ENCODE measurements around the gene IGSF3. TPM values are rescaled to one million over a fixed set of nuclear protein-coding genes. Genes with fewer than 3 reads are reported as not detected.

Gene IGSF3
- total and polyA plus RNA-seq, 2 of the 8 experiments (the other 6 are each of a cell fraction or from before 2014, with no cell fraction given), result 30.0 to 32.2 TPM

DNA sequence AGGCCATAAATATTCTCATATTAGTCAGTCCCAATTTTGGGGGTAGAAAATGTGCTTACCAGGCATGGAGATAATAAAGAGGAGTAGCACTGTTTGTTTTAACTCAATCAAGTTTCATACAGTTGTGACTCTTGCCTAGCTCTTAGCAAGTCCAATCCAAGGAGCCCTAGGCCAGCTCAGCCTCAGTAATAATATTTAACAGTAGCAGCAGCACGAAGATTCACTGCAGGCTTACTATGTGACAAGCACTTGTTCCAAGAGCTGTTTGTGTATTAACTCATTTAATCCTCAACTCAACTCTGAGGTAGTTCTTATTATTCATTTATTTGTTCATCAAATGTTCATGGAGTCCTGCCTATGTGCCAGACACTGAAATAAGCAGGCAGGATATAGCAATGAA is 109.0 kb downstream of the IGSF3 start:
- no peak overlapping the region for H3K4me3 ChIP-seq (ENCODE audit: extremely low read depth in 1 of 4, insufficient read depth in 2 of 4, low read depth in 3 of 4, low read length in 4 of 4)
- no peak overlapping the region for H2BK120ac ChIP-seq (replicated peaks; ENCODE audit: low read depth, low read length)
- no peaks in the 10 kb centered on the region for H3K27me3 ChIP-seq (replicated peaks in 1 of 4; ENCODE audit: control insufficient read depth in 3 of 4, extremely low read depth in 1 of 4, insufficient read depth in 3 of 4, low read length in 3 of 4)
- H2BK12ac ChIP-seq (ENCODE audit: low read depth, low read length), result no peak overlapping the region
- H3K79me1 ChIP-seq (ENCODE audit: low read depth, low read length), result no peaks in the 10 kb centered on the region; the same call in 1 of the 2 replicates
- H3K18ac ChIP-seq (ENCODE audit: extremely low read depth, low read length), result no peak overlapping the region
- H2AK5ac ChIP-seq (ENCODE audit: low read depth, low read length), result no peak overlapping the region
- no peak overlapping the region for H2BK5ac ChIP-seq (ENCODE audit: low read depth, low read length)
- H4K91ac ChIP-seq (replicated peaks; ENCODE audit: insufficient read length, low read length), result no peak overlapping the region
- no peak overlapping the region for H3K23ac ChIP-seq (ENCODE audit: insufficient read length)
- no peak overlapping the region for H2BK20ac ChIP-seq (ENCODE audit: low read length)
- no peak overlapping the region for H4K8ac ChIP-seq (ENCODE audit: extremely low read depth, insufficient read depth, low read length)
- DNase-seq (ENCODE audit: low read depth in 1 of 2, low spot score in 2 of 2) (no peak), FAIRE-seq (no peak)
- no peak overlapping the region for H3K4me2 ChIP-seq (ENCODE audit: insufficient read depth in 1 of 2, low read depth in 2 of 2, low read length in 2 of 2)
- H3K4ac ChIP-seq (replicated peaks; ENCODE audit: insufficient read length, low read depth, low read length), result no peak overlapping the region
- peaks cover 0 to 2% (median 1%) of the 10 kb centered on the region in 4 experiments; a peak in 3 of 7 replicates for H3K4me1 ChIP-seq (replicated peaks in 1 of 4; ENCODE audit: control insufficient read depth in 3 of 4, insufficient read depth in 4 of 4, low read length in 3 of 4)
- H3K9me3 ChIP-seq (ENCODE audit: insufficient read depth in 2 of 2, low read depth in 1 of 2, low read length in 1 of 2), result 0 out of 4 replicates have a peak, but pooled peaks cover 0 to 4% of the 10 kb centered on the region in 2 experiments
- H2AFZ ChIP-seq (ENCODE audit: low read length), result no peak overlapping the region
- H3K36me3 ChIP-seq (ENCODE audit: control insufficient read depth in 2 of 4, insufficient read depth in 4 of 4, low read length in 3 of 4), result no peaks in the 10 kb centered on the region
- H2BK15ac ChIP-seq (ENCODE audit: low read length), result no peak overlapping the region
- no peaks in the 10 kb centered on the region for H4K20me1 ChIP-seq (replicated peaks in 1 of 2; ENCODE audit: control insufficient read depth in 1 of 2, insufficient read depth in 2 of 2, low read length in 2 of 2)
- POLR2A ChIA-PET (ENCODE audit: partially characterized antibody), result no interaction called here
- H3K56ac ChIP-seq (replicated peaks; ENCODE audit: insufficient read length, low read depth, low read length), result no peak overlapping the region
- H3K79me2 ChIP-seq (ENCODE audit: control insufficient read depth in 1 of 2, insufficient read depth in 2 of 2, low read length in 2 of 2), result no peaks in the 10 kb centered on the region; a peak in 1 of 4 replicates
- no peak overlapping the region for H3K14ac ChIP-seq (ENCODE audit: insufficient read length)
- H4K5ac ChIP-seq (ENCODE audit: insufficient read length, low read depth, low read length), result no peak overlapping the region
- no peak overlapping the region for H3K27ac ChIP-seq (ENCODE audit: low read depth, low read length)
- no peak overlapping the region for H3K9ac ChIP-seq (replicated peaks in 1 of 4; ENCODE audit: extremely low read depth in 1 of 4, low read depth in 3 of 4, low read length in 3 of 4)
- 90% methylated on average over 1 of the region's 1 CpG; no CpG with 5 or more reads in 1 of the 2 experiments for WGBS, 2 experiments (ENCODE audit: extremely low coverage in 1 of 2, insufficient coverage in 1 of 2, insufficient read length in 1 of 2, insufficient replicate concordance in 2 of 2, low coverage in 1 of 2, low lambda C conversion rate in 2 of 2, missing lambda C conversion rate in 1 of 2)
- CTCF ChIA-PET (ENCODE audit: partially characterized antibody), result interaction anchor here (0.5 kb wide), 1 partner anchor 9 kb away, joined by 3 read pairs; no protein-coding TSS in a partner anchor
- H3K23me2 ChIP-seq (ENCODE audit: low read depth, low read length), result no peaks in the 10 kb centered on the region
- TF ChIP-seq EGR1 (IDR thresholded peaks at IDR 0.05; ENCODE audit: borderline replicate concordance, low read depth, low read length), result no peak
- TF ChIP-seq FOSL1 (IDR thresholded peaks at IDR 0.05; ENCODE audit: insufficient read depth, low read depth, low read length), result no peak
- no peak for TF ChIP-seq KDM4A (IDR thresholded peaks at IDR 0.05; ENCODE audit: low read depth, low read length, severe bottlenecking)

All from H1 (cell line).